Uterus (tissue), 2 donors: Measurements from ENCODE around the gene RTL9.
"Not testable (repeated sequence)": the region's sequence is repeated elsewhere in the genome, so short reads cannot be mapped to it uniquely, and the experiment has no call there.

Source experiments
- CTCF ChIP-seq, 4 experiments: fragments of 200-600 bp in 2 of 4; fragments of 450-650 bp in 2 of 4; sonication (generic) in 2 of 4; IDR thresholded peaks; one replicate each; pipeline ENCODE4 v1.5.1; 2016 to 2019; ENCODE audit warnings: antibody characterized with exemption in 4 of 4, mild to moderate bottlenecking in 2 of 4, moderate library complexity in 1 of 4
- POLR2A ChIP-seq, 2 donors: fragments of 450-650 bp; IDR thresholded peaks; one replicate each; pipeline ENCODE4 v1.6.1; 2016; ENCODE audit warnings: antibody characterized with exemption in 2 of 2, mild to moderate bottlenecking in 1 of 2, moderate library complexity in 1 of 2

GRCh38 chrX:110328613-110329012 is 30.0 kb upstream of the RTL9 start:
- TF ChIP-seq CTCF, POLR2A (IDR thresholded peaks at IDR 0.05): not testable (repeated sequence)
